T-helper 1 cell treated with Interleukin-12 subunit alpha and Interleukin-12 subunit beta and Interleukin-4 antibody, amounts not matched to agents 30 μg/mL and 1 μg/mL, for 36 hours (primary cell): Measurements from ENCODE around the gene PHF21A.

ENCODE experiments used
- H3K27ac Mint-ChIP-seq: one replicate; pipeline ENCODE4 v1.8.0; 2021; ENCODE audit warnings: mild to moderate bottlenecking, mixed read lengths
- H3K27me3 Mint-ChIP-seq: one replicate; pipeline ENCODE4 v1.8.0; 2021; ENCODE audit warnings: low read depth, mixed read lengths
- H3K36me3 Mint-ChIP-seq: one replicate; pipeline ENCODE4 v1.8.0; 2021; ENCODE audit warnings: low read depth, mixed read lengths
- H3K4me1 Mint-ChIP-seq: one replicate; pipeline ENCODE4 v1.8.0; 2021; ENCODE audit warnings: low read depth, mixed read lengths
- H3K4me3 Mint-ChIP-seq: one replicate; pipeline ENCODE4 v1.8.0; 2021; ENCODE audit warnings: mild to moderate bottlenecking, moderate library complexity, mixed read lengths
- H3K9me3 Mint-ChIP-seq: one replicate; pipeline ENCODE4 v1.8.0; 2021; ENCODE audit warnings: mixed read lengths

PHF21A gene

DNA sequence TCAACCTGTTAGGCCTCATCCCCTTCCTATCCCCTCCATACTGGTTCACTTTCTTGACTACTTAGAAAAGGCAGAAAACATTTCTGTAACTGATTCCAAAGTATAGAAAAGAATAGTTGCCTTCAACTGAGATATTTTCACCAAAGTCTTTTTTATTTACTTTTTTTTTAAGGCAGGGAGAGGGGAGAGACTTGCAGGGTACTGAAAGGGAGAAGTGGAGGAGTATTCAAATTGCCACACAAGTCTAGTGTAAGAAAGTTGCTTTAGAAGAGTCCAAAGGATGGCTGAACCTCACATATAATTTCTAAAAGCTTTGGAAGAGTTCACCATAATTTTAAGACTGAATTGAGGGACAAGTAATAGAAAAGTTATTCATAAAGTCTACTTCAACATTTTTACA lies 6.3 kb downstream of the PHF21A start:
- Mint-ChIP-seq H3K4me1 (peaks cover 50% of the 10 kb centered on the region), H3K4me3 (peak overlapping the region; percentile 63), H3K9me3 (no peaks in the 10 kb centered on the region), H3K27ac (peak overlapping the region; percentile 78), H3K27me3 (no peaks in the 10 kb centered on the region), H3K36me3 (peaks cover 2% of the 10 kb centered on the region)

DNA sequence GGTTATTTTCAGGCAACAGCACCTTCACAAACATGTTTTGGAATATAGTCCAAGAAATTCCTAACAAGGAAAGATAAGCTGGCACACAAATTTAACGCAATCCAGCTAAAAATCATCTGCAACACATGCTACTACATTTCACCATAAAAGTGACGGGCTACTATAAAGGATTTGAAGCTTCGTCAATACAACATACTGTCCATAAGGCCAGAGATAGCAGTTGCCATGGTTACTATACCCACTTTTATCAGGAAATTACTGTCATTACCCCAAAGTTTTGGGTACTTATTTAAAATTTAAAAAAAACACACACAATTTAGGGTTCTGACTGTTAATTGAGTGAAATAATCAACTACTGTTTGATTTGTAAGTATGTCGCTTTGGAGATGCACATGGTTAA lies 6.9 kb downstream of the PHF21A start:
- Mint-ChIP-seq H3K4me1 (peaks cover 48% of the 10 kb centered on the region), H3K36me3 (peaks cover 2% of the 10 kb centered on the region), H3K27me3 (no peaks in the 10 kb centered on the region), H3K27ac (no peak overlapping the region), H3K4me3 (no peak overlapping the region), H3K9me3 (no peaks in the 10 kb centered on the region)

GRCh38 chr11:46112961-46113607 lies 8.2 kb downstream of the PHF21A start:
- Mint-ChIP-seq H3K36me3 (peaks cover 2% of the 10 kb centered on the region), H3K27ac (peak overlapping the region; percentile 4), H3K9me3 (no peaks in the 10 kb centered on the region), H3K4me1 (peaks cover 38% of the 10 kb centered on the region), H3K27me3 (no peaks in the 10 kb centered on the region), H3K4me3 (no peak overlapping the region)

DNA sequence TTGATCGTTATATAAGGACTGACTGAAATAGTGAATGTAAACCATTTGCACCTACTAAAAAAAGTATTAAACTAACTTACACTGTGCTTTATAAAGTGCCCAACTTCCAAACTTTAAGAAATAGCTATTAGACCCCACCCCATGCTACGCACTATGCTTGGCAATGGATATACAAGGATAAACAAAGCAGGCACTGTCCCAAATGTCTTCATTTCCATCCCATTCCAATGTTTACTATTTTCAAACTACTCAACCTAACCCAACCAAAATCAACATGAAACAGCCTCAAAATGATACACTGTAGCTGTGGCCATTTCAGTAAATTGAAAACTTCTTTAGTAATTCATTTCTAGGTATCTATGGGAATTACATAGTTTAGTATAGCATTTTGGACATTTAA lies 12.5 kb downstream of the PHF21A start:
- no peak overlapping the region for H3K27ac Mint-ChIP-seq
- H3K4me1 Mint-ChIP-seq = peaks cover 15% of the 10 kb centered on the region
- H3K36me3 Mint-ChIP-seq = peaks cover 1% of the 10 kb centered on the region
- H3K9me3 Mint-ChIP-seq = no peaks in the 10 kb centered on the region
- no peaks in the 10 kb centered on the region for H3K27me3 Mint-ChIP-seq
- H3K4me3 Mint-ChIP-seq = no peak overlapping the region

DNA sequence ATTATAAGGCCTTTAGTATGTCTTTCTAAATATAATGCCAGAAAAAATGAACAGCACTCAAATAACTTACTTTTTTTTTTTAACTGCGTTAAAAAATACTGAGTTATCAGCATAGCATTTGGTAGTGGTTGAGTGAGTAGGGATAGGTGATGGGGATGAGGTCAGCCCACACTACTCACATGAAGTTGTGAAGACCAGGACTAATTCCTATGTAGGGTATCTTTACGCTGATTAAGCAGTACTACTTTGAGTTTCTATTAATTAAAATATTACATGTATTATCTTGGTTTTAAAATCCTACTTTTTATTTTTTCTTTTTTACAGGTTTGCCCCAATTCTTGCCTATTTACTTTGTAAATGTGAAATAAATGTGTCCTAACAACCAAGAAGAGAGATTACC lies 13.5 kb downstream of the PHF21A start:
- Mint-ChIP-seq H3K36me3 (peaks cover 1% of the 10 kb centered on the region), H3K9me3 (no peaks in the 10 kb centered on the region), H3K27ac (no peak overlapping the region), H3K4me3 (no peak overlapping the region), H3K27me3 (no peaks in the 10 kb centered on the region), H3K4me1 (peaks cover 13% of the 10 kb centered on the region)

DNA sequence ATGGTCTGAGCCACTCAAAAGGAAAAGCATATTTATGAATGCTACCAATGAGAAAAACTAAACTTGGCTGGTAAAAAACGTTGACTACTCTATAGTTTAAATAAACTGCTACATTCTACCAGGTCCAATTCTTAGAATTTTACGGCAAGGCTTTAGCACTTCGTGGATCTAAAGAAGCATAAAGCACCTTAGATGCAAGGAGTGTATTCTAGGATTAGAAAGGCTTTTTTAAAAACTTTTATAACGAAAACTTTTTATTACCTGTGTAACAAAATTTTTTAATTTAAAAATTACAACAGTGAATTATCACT lies 13.9 kb downstream of the PHF21A start:
- H3K36me3 Mint-ChIP-seq = peaks cover 1% of the 10 kb centered on the region
- H3K4me3 Mint-ChIP-seq = no peak overlapping the region
- H3K4me1 Mint-ChIP-seq = peaks cover 14% of the 10 kb centered on the region
- no peak overlapping the region for H3K27ac Mint-ChIP-seq
- no peaks in the 10 kb centered on the region for H3K27me3 Mint-ChIP-seq
- no peaks in the 10 kb centered on the region for H3K9me3 Mint-ChIP-seq

- Mint-ChIP-seq H3K4me3 (no peak overlapping the region), H3K27me3 (no peaks in the 10 kb centered on the region), H3K4me1 (peaks cover 14% of the 10 kb centered on the region), H3K9me3 (no peaks in the 10 kb centered on the region), H3K36me3 (peaks cover 1% of the 10 kb centered on the region), H3K27ac (no peak overlapping the region)
Measured at GRCh38 chr11:46106530-46107407, 14.5 kb downstream of the PHF21A start.

GRCh38 chr11:46105926-46106325 lies 15.3 kb downstream of the PHF21A start:
- peaks cover 1% of the 10 kb centered on the region for H3K36me3 Mint-ChIP-seq
- no peaks in the 10 kb centered on the region for H3K9me3 Mint-ChIP-seq
- no peak overlapping the region for H3K27ac Mint-ChIP-seq
- H3K4me1 Mint-ChIP-seq = peaks cover 18% of the 10 kb centered on the region
- no peaks in the 10 kb centered on the region for H3K27me3 Mint-ChIP-seq
- no peak overlapping the region for H3K4me3 Mint-ChIP-seq

GRCh38 chr11:46105134-46105628 lies 16.1 kb downstream of the PHF21A start:
- no peaks in the 10 kb centered on the region for H3K9me3 Mint-ChIP-seq

GRCh38 chr11:46102843-46103242 lies 18.4 kb downstream of the PHF21A start:
- H3K27ac Mint-ChIP-seq = no peak overlapping the region
- H3K4me1 Mint-ChIP-seq = peaks cover 34% of the 10 kb centered on the region
- no peaks in the 10 kb centered on the region for H3K27me3 Mint-ChIP-seq
- peaks cover 1% of the 10 kb centered on the region for H3K36me3 Mint-ChIP-seq
- no peak overlapping the region for H3K4me3 Mint-ChIP-seq
- no peaks in the 10 kb centered on the region for H3K9me3 Mint-ChIP-seq

More at GRCh38 chr11:46105134-46105628, 16.1 kb downstream of the PHF21A start:
- H3K36me3 Mint-ChIP-seq = peaks cover 1% of the 10 kb centered on the region
- no peaks in the 10 kb centered on the region for H3K27me3 Mint-ChIP-seq
- no peak overlapping the region for H3K27ac Mint-ChIP-seq
- H3K4me1 Mint-ChIP-seq = peaks cover 24% of the 10 kb centered on the region
- no peak overlapping the region for H3K4me3 Mint-ChIP-seq

DNA sequence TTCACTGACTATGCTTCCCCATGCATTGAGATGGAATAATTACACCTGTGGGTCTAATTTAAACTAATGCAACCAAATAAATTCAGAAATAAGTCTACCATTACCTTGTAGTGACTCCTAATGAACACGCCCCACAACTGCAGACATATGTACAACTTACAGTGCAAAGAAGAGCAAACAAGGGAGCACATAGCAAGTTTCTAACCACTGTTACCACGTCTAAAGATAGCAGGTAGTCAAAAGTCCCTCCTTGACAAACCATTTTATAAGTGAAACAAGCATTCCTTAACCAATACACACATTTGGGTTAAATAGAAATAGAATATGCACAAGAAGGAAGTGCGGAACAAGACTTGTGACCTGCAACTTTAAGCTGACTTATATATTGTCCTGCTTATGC lies 20.6 kb downstream of the PHF21A start:
- Mint-ChIP-seq H3K9me3 (no peaks in the 10 kb centered on the region), H3K4me1 (peaks cover 33% of the 10 kb centered on the region), H3K4me3 (peak overlapping the region; percentile 54), H3K27me3 (no peaks in the 10 kb centered on the region), H3K36me3 (peaks cover 4% of the 10 kb centered on the region), H3K27ac (peak overlapping the region; percentile 36)

GRCh38 chr11:46099963-46100316 lies 21.3 kb downstream of the PHF21A start:
- Mint-ChIP-seq H3K9me3 (no peaks in the 10 kb centered on the region), H3K27me3 (no peaks in the 10 kb centered on the region), H3K36me3 (peaks cover 3% of the 10 kb centered on the region), H3K4me3 (peak overlapping the region; percentile 55), H3K27ac (peak overlapping the region; percentile 78), H3K4me1 (peaks cover 26% of the 10 kb centered on the region)

DNA sequence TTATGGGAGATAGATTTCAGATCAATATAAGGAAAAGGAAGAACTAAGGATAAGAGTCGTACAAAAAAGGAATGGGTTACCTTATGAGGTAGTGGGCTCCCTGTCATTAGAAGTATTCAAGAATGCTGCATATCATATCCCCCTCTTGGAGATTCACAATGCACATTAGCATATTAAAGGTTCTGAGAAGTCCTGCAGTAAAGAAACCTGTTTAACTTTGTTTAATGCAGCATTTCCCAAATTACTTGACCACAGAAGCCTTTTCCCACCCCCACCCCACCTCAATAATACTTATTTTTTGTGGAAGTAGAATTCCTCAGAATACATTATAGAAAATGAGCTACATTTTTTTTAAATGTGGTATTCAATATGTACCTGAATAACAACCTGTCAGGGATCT lies 30.9 kb downstream of the PHF21A start:
- Mint-ChIP-seq H3K4me3 (no peak overlapping the region), H3K27ac (no peak overlapping the region), H3K36me3 (peaks cover 11% of the 10 kb centered on the region), H3K9me3 (no peaks in the 10 kb centered on the region), H3K4me1 (no peaks in the 10 kb centered on the region), H3K27me3 (no peaks in the 10 kb centered on the region)

- Mint-ChIP-seq H3K4me1 (no peaks in the 10 kb centered on the region), H3K36me3 (peaks cover 15% of the 10 kb centered on the region)
Measured at GRCh38 chr11:46079662-46080061, 41.6 kb downstream of the PHF21A start.

DNA sequence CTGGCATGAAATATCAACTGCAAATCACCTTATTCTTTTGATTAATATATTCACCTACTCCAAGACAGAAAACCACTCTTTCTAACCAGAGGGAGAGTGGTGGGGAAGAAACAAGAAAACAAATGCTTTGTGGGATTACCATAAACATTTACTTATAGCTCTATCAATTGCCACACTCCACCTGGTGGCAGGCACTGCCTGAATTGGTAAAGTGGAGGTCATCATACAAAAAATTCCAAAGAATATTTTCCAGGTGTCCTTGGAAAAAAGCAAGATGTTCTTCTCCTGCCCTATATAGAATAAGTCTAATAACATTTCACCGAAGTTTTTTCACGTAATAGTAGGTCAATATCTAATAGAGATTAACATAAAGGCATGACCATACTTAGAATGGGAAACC lies 45.3 kb downstream of the PHF21A start:
- Mint-ChIP-seq H3K27ac (no peak overlapping the region), H3K9me3 (no peaks in the 10 kb centered on the region), H3K27me3 (no peaks in the 10 kb centered on the region), H3K4me3 (no peak overlapping the region), H3K4me1 (peaks cover 5% of the 10 kb centered on the region), H3K36me3 (peaks cover 8% of the 10 kb centered on the region)

More at GRCh38 chr11:46079662-46080061, 41.6 kb downstream of the PHF21A start:
- Mint-ChIP-seq H3K9me3 (no peaks in the 10 kb centered on the region), H3K27me3 (no peaks in the 10 kb centered on the region), H3K4me3 (no peak overlapping the region), H3K27ac (no peak overlapping the region)
